HUES6 (cell line): ENCODE data around the gene APOOL.

Experiments used
- H3K27ac ChIP-seq: 2 replicates; pipeline ENCODE4 v1.7.0; 2013; ENCODE audit warnings: low read depth, mild to moderate bottlenecking, low read length, inconsistent platforms
- H3K27me3 ChIP-seq: 2 replicates; pipeline ENCODE4 v1.6.1; 2013; ENCODE audit warnings: low read length; ENCODE audit not compliant: control insufficient read depth, insufficient read depth
- H3K36me3 ChIP-seq: 2 replicates; pipeline ENCODE4 v1.6.1; 2013; ENCODE audit warnings: low read length; ENCODE audit not compliant: control insufficient read depth, insufficient read depth
- H3K4me1 ChIP-seq: 2 replicates; pipeline ENCODE4 v1.6.1; 2013; ENCODE audit warnings: low read length; ENCODE audit not compliant: control insufficient read depth, insufficient read depth
- H3K4me3 ChIP-seq: 2 replicates; pipeline ENCODE4 v1.5.1; 2013; ENCODE audit warnings: low read depth, low read length
- H3K9ac ChIP-seq: one replicate; pipeline ENCODE4 v1.6.1; 2013; ENCODE audit warnings: mild to moderate bottlenecking, low read length
- H3K9me3 ChIP-seq: 2 replicates; pipeline ENCODE4 v1.6.1; 2013; ENCODE audit warnings: low read depth, low read length; ENCODE audit not compliant: control insufficient read depth, insufficient read depth

APOOL gene

DNA sequence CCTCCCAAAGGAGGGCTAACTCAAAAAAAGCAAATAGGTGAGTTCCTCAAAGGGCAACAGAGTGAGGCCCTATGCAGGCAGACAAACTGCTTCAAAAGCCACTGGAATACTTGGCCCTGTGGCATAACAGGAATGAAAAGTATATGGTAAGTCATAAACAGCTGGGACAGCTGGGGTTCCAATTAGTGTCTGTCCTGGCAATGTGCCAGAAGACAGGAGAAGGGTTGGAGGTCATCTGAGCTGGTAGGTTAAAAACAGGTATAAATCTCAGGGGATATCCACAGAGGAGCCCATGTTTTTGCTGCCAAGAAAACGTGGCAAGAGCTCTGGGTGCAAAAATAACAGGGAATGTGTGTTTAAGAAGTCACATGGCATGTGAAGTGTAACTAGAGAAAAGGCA lies 111.6 kb downstream of the APOOL start:
- Histone ChIP-seq H3K36me3 (no peaks in the 10 kb centered on the region), H3K9ac (no peak overlapping the region), H3K4me3 (no peak overlapping the region), H3K4me1 (no peaks in the 10 kb centered on the region), H3K27me3 (no peaks in the 10 kb centered on the region), H3K27ac (no peak overlapping the region), H3K9me3 (no peaks in the 10 kb centered on the region)

DNA sequence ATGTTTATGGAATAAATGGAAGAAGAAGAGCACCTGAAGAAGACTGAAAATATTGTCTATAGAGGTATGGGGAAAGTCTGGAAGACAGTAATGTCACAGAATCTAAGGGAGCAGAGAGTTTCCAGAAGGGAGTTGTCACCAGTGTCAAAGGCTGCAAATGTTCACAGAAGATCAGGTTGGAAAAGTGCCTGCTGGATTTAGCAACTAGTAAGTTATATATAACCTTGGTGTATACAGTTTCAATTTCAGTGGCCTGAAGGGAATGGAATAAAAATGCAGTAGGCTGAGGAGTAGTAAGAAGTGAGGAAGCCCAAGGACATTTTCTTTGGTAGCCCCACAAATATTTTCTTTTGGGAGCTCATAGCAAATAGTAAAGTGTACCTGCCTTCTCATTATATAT lies 132.7 kb downstream of the APOOL start:
- H3K4me1 ChIP-seq: no peaks in the 10 kb centered on the region; the same call in 1 of the 2 replicates
- H3K9ac ChIP-seq: no peak overlapping the region
- H3K27me3 ChIP-seq: no peaks in the 10 kb centered on the region
- no peaks in the 10 kb centered on the region for H3K36me3 ChIP-seq
- no peak overlapping the region for H3K4me3 ChIP-seq
- peaks cover 13% of the 10 kb centered on the region; the same call in 1 of the 2 replicates for H3K9me3 ChIP-seq
- no peak overlapping the region for H3K27ac ChIP-seq

DNA sequence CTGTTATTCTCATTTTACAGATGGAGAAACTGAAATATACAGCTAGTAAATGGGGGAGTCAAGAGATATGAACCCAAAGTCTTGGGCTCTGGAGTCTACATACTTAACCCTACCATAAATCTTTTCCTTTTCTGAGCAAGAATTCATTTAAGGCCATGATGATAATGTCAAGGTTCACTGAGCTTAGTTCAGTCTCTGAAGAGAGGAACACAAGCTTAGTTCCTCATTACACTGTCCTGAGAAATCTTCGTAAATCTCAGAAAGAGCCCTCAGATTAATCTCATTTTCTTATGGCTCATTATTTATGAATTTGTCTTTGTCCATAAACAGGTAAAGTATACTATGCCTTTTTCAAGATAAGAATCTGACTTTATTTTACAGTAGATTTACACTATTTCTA lies 135.7 kb downstream of the APOOL start:
- H3K9ac ChIP-seq: no peak overlapping the region
- H3K9me3 ChIP-seq: 0 out of 2 replicates have a peak, but pooled peaks cover 2% of the 10 kb centered on the region
- no peak overlapping the region for H3K4me3 ChIP-seq

DNA sequence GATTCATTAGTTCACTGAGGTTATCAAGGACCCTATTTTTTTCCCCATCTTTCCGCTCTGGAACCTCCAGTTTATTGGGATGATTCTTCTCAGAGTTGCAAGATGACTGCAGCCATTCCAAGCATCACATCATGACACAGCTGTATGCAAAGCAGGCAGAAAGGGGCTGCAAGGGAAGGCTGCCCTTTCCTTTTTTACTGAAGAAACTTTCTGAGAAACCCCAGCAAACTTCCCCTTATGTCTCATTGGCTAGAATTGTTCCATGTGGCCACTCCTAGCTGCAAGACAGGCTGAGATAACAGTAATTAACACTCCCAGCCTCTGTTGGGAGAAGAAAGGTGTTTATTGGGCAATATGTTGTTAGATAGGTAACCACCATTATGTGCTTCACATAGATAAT lies 137.3 kb downstream of the APOOL start:
- Histone ChIP-seq H3K36me3 (no peaks in the 10 kb centered on the region), H3K9ac (no peak overlapping the region), H3K27me3 (no peaks in the 10 kb centered on the region), H3K4me3 (no peak overlapping the region), H3K27ac (no peak overlapping the region), H3K9me3 (no peaks in the 10 kb centered on the region), H3K4me1 (no peaks in the 10 kb centered on the region; the same call in 1 of the 2 replicates)

More for the DNA sequence above, 135.7 kb downstream of the APOOL start:
- no peak overlapping the region for H3K27ac ChIP-seq
- no peaks in the 10 kb centered on the region for H3K36me3 ChIP-seq
- H3K4me1 ChIP-seq: no peaks in the 10 kb centered on the region; the same call in 1 of the 2 replicates
- no peaks in the 10 kb centered on the region for H3K27me3 ChIP-seq
